Liver (tissue), 9 donors: ENCODE measurements around the gene ADAMTS19. TPM values are rescaled to one million over a fixed set of nuclear protein-coding genes. Genes with fewer than 3 reads are reported as not detected.

Source experiments
- DNase-seq: peaks from one replicate; pipeline ENCODE4 v3.0.0-alpha.2; 2017; ENCODE audit warnings: low spot score
- H3K27ac ChIP-seq, 2 donors: one replicate each; pipeline ENCODE4 v1.7.0; 2013; ENCODE audit warnings: inconsistent platforms in 2 of 2, low read length in 2 of 2, control low read depth in 1 of 2, low read depth in 1 of 2, mild to moderate bottlenecking in 1 of 2
- H3K27me3 ChIP-seq, 4 donors: one replicate each; pipeline versions ENCODE4 v1.6.1 to v1.7.0; 2013; ENCODE audit warnings: low read length in 3 of 4, inconsistent platforms in 1 of 4, mild to moderate bottlenecking in 1 of 4, moderate library complexity in 1 of 4; ENCODE audit not compliant: control insufficient read depth in 4 of 4, insufficient read depth in 4 of 4
- H3K36me3 ChIP-seq, 4 donors: one replicate each; pipeline versions ENCODE4 v1.6.1 to v1.7.0; 2013; ENCODE audit warnings: low read length in 3 of 4, mild to moderate bottlenecking in 3 of 4, low read depth in 1 of 4, moderate library complexity in 1 of 4; ENCODE audit not compliant: control insufficient read depth in 4 of 4, insufficient read depth in 3 of 4
- H3K4me1 ChIP-seq, 4 donors: one replicate each; pipeline versions ENCODE4 v1.6.1 to v1.7.0; 2013; ENCODE audit warnings: low read length in 3 of 4, mild to moderate bottlenecking in 3 of 4, moderate library complexity in 1 of 4; ENCODE audit not compliant: control insufficient read depth in 4 of 4, insufficient read depth in 4 of 4
- H3K4me3 ChIP-seq, 3 donors: one replicate each; pipeline versions ENCODE4 v1.6.1 to v1.7.0; 2013; ENCODE audit warnings: low read length in 3 of 3, control low read depth in 1 of 3, low read depth in 1 of 3, mild to moderate bottlenecking in 1 of 3
- H3K9ac ChIP-seq, 2 donors: one replicate each; pipeline ENCODE4 v1.7.0; 2013; ENCODE audit warnings: low read length in 2 of 2, mild to moderate bottlenecking in 2 of 2, moderate library complexity in 2 of 2, control low read depth in 1 of 2, low read depth in 1 of 2
- H3K9me3 ChIP-seq, 4 donors: one replicate each; pipeline versions ENCODE4 v1.6.1 to v1.7.0; 2013; ENCODE audit warnings: low read length in 3 of 4; ENCODE audit not compliant: control insufficient read depth in 4 of 4
- CTCF ChIP-seq: fragments of 150-350 bp; IDR thresholded peaks from 2 replicates; pipeline ENCODE4 v1.5.1; 2017; ENCODE audit warnings: improper control_type of control experiment, low read depth, low read length; ENCODE audit not compliant: missing input control
- FOXA1 ChIP-seq: IDR thresholded peaks from 2 replicates; pipeline ENCODE4 v1.6.1; 2016; ENCODE audit warnings: antibody characterized with exemption
- GABPA ChIP-seq, 2 donors: IDR thresholded peaks in 1 of 2; conservative IDR thresholded peaks in 1 of 2; 2 replicates each; pipeline ENCODE4 v1.6.1; 2016; ENCODE audit warnings: antibody characterized with exemption in 2 of 2, mild to moderate bottlenecking in 1 of 2, moderate library complexity in 1 of 2
- HNF4G ChIP-seq: IDR thresholded peaks from 2 replicates; pipeline ENCODE4 v1.6.1; 2016; ENCODE audit warnings: antibody characterized with exemption
- JUND ChIP-seq, 2 donors: IDR thresholded peaks; 2 replicates each; pipeline ENCODE4 v1.6.1; 2016; ENCODE audit warnings: antibody characterized with exemption in 2 of 2
- RAD21 ChIP-seq, 2 donors: IDR thresholded peaks; 2 replicates each; pipeline ENCODE4 v1.6.1; 2016; ENCODE audit warnings: antibody characterized with exemption in 2 of 2, mild to moderate bottlenecking in 2 of 2
- REST ChIP-seq: IDR thresholded peaks from 2 replicates; pipeline ENCODE4 v1.6.1; 2016; ENCODE audit warnings: antibody characterized with exemption, mild to moderate bottlenecking
- SP1 ChIP-seq: IDR thresholded peaks from 2 replicates; pipeline ENCODE4 v1.6.1; 2018; ENCODE audit warnings: antibody characterized with exemption, mild to moderate bottlenecking
- WGBS: extraction: QIAGEN DNeasy Blood & Tissue Kit; methylation state at CpG from one replicate; pipeline ENCODE4 v1.1.7; 2013; 5-methylcytosine and 5-hydroxymethylcytosine counted together
- polyA plus RNA-seq, 2 donors: library from polyadenylated mRNA; stranded (reverse) in 1 of 2; unstranded in 1 of 2; fragments of 200-250 nt in 1 of 2; fragments of >200 nt in 1 of 2; fragmentation: Nextera tagmentation in 1 of 2; extraction: Ambion mirVana in 1 of 2; gene quantifications; one replicate each; pipeline versions ENCODE4 v1.2.1 to v1.2.3, GENCODE V29; 2013 to 2015
- total RNA-seq, 2 donors: library from RNA; depleted of rRNA; stranded (reverse); fragments of >200 nt; gene quantifications; one replicate each; pipeline ENCODE4 v1.2.3, GENCODE V29; 2014
- donor health status: healthy.
- donor health status: healthy.
- donor health status: healthy.
- donor health status: healthy.
- donor health status: healthy.

ADAMTS19 gene
- total and polyA plus RNA-seq, 4 donors: 0.09 TPM; not detected in 3

GRCh38 chr5:129746876-129747275, 286.8 kb downstream of the ADAMTS19 start:
- H3K9ac ChIP-seq: no peak overlapping the region
- 79% methylated on average over 2 of the region's 2 CpGs for WGBS
- TF ChIP-seq FOXA1: no peak
- TF ChIP-seq SP1: no peak
- TF ChIP-seq CTCF: no peak
- no peak for TF ChIP-seq RAD21 (IDR thresholded peaks at IDR 0.05)
- no peak for TF ChIP-seq GABPA (IDR thresholded peaks at IDR 0.05 in 1 of 2, conservative IDR thresholded peaks at IDR 0.05 in 1 of 2)
- no peak for TF ChIP-seq JUND (IDR thresholded peaks at IDR 0.05)
- no peak for TF ChIP-seq HNF4G

GRCh38 chr5:129747572-129748407, 287.7 kb downstream of the ADAMTS19 start, which contains the start of gene MINAR2:
Gene MINAR2, plus strand, starts transcription at chr5:129748094. Its CDS starts 97 bp downstream, at chr5:129748191.
- DNase-seq: no peak
- no peak for TF ChIP-seq REST
- Histone ChIP-seq H3K36me3 (no peaks in the 10 kb centered on the region), H3K9me3 (no peaks in the 10 kb centered on the region), H3K9ac (no peak within 1 kb of the TSS), H3K4me3 (no peak within 1 kb of the TSS), H3K27ac (no peak within 1 kb of the TSS), H3K4me1 (no peaks in the 10 kb centered on the region), H3K27me3 (peaks cover 0 to 4% (median 0%) of the 10 kb centered on the region in 4 donors)
- 79% methylated on average over 13 of the region's 13 CpGs for WGBS

More at GRCh38 chr5:129746876-129747275, 286.8 kb downstream of the ADAMTS19 start:
- Histone ChIP-seq H3K36me3 (no peaks in the 10 kb centered on the region), H3K4me3 (no peak overlapping the region), H3K4me1 (no peaks in the 10 kb centered on the region), H3K27me3 (peaks cover 0 to 4% (median 0%) of the 10 kb centered on the region in 4 donors), H3K27ac (no peak overlapping the region), H3K9me3 (no peaks in the 10 kb centered on the region)
- no peak for DNase-seq
